ENCODE data around the gene GABRR1.

- TF ChIP-seq CTCF (conservative IDR thresholded peaks at IDR 0.05; ENCODE audit: low read depth in 2 of 2): no peak
- TF ChIP-seq, protein P1, sequence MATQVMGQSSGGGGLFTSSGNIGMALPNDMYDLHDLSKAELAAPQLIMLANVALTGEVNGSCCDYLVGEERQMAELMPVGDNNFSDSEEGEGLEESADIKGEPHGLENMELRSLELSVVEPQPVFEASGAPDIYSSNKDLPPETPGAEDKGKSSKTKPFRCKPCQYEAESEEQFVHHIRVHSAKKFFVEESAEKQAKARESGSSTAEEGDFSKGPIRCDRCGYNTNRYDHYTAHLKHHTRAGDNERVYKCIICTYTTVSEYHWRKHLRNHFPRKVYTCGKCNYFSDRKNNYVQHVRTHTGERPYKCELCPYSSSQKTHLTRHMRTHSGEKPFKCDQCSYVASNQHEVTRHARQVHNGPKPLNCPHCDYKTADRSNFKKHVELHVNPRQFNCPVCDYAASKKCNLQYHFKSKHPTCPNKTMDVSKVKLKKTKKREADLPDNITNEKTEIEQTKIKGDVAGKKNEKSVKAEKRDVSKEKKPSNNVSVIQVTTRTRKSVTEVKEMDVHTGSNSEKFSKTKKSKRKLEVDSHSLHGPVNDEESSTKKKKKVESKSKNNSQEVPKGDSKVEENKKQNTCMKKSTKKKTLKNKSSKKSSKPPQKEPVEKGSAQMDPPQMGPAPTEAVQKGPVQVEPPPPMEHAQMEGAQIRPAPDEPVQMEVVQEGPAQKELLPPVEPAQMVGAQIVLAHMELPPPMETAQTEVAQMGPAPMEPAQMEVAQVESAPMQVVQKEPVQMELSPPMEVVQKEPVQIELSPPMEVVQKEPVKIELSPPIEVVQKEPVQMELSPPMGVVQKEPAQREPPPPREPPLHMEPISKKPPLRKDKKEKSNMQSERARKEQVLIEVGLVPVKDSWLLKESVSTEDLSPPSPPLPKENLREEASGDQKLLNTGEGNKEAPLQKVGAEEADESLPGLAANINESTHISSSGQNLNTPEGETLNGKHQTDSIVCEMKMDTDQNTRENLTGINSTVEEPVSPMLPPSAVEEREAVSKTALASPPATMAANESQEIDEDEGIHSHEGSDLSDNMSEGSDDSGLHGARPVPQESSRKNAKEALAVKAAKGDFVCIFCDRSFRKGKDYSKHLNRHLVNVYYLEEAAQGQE (IDR thresholded peaks at IDR 0.05; ENCODE audit: unreplicated experiment): no peak
- TF ChIP-seq STAT1 (IDR thresholded peaks at IDR 0.05; ENCODE audit: unreplicated experiment): no peak
- no peak for TF ChIP-seq EZH2 (IDR thresholded peaks at IDR 0.05; ENCODE audit: low read depth, unreplicated experiment)
- TF ChIP-seq ZNF462 (CRISPR knock-in tag; IDR thresholded peaks at IDR 0.05): no peak
These were observed 38.3 kb upstream of the GABRR1 start for GRCh38 chr6:89255417-89255816.
